NCI-H128 (cell line): ENCODE measurements around the gene EFNB2.

ENCODE experiments used
- DNase-seq: peaks from one replicate; lab custom pipeline; 2025; ENCODE audit not compliant: unreplicated experiment; lab: John Stamatoyannopoulos, UW

EFNB2 gene

DNA sequence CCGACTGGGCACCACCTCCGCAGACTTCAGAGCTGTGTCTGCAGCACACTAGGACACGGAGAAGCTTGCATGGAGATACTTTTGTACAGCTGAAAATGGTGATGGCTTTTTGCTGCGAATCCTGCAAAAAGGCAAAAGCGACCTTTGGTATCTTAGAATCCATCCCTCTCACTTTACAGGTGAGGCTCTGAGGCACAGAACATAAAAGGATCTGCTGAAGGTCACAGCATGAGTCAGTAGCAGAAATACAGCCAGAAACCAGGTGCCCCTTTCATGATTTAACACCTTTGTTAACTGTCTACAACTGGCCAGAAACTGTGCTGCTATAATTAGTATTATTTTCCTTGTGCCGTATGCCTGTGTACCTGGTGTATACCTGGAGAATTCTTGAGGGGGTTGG, 48.3 kb downstream of the EFNB2 start:
- no peak for DNase-seq

DNA sequence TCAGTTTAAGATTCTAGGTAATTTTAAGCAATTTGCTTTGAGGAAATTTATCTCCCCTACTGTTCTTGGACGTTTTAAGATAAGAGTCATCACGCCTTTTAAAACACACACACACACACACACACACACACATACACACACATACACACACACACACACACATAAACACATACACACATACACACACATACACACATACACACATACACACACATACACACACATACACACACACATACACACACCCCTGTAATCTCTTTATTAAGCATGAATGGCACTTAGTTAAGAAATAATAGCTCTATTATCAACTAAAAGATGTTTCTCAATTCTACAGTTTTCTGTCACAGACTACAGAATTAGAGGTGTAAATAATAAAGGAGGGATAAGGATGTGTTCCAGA, 49.2 kb downstream of the EFNB2 start:
- no peak for DNase-seq

DNA sequence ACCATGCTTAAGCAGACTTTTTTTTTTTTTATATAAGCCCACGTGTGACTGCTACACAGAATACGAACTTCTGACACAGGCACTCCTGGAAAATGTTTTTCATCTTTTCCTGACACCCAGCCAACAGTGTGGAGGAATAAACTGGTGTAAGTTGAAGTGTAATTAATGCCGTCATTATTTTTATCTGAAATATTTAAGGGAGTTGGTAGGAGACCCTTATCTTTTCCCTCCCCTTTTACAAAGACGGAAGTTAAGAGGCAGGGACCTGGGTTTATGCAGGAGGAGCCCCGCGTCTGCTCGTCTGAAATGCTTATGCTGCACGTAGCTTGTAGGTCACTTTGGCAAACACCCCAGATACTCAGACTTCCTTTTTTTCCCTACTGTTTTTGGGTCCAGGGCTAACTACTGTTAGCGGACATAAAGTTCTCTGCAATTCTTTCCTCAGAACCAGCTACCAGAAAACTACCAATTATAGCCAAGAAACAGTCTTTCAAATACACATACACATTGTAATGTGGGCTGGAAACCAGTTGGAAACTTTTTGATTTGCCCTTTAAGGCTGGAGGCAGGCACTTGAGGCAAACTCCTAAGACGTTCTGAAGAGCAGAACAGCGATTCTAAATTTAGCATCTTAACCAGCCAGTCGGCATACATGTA, 50.8 kb downstream of the EFNB2 start:
- no peak for DNase-seq

DNA sequence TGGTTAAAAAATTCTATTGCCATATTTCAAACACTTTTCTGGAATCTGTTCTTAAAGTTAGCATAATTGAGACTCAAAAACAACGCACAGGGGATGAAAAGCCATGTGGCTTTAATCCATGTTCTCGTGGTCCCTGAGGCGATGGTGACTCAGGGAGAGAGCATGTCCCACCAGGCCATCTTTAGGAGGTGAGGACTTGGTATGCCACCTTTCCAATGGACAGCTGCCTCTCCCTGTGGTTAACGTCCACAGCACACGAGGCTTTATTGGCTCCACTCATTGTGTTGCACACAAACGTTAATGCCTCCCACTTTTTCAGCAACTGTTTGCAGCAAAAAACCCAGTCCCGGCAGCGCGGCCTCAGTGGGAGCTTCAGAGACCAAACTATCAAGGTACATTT, 51.4 kb downstream of the EFNB2 start:
- no peak for DNase-seq

DNA sequence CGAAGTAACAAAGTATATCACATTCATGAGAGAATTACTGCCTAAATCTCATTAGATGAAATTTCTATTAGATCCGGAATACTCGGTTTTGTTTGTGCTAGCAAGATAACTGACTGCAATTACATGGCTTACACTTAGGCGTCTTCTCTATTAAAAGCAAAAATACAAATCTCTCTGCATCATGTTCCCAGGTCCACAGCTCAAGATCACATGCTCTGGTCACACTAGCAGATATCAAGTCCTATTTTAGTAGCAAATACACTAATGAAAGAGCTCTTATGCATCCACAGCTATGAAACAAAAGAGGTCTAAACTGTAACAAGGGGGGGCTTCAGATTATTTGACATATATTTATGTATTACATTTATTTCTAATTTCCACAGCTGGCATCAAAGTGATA, 53.5 kb downstream of the EFNB2 start:
- no peak for DNase-seq

DNA sequence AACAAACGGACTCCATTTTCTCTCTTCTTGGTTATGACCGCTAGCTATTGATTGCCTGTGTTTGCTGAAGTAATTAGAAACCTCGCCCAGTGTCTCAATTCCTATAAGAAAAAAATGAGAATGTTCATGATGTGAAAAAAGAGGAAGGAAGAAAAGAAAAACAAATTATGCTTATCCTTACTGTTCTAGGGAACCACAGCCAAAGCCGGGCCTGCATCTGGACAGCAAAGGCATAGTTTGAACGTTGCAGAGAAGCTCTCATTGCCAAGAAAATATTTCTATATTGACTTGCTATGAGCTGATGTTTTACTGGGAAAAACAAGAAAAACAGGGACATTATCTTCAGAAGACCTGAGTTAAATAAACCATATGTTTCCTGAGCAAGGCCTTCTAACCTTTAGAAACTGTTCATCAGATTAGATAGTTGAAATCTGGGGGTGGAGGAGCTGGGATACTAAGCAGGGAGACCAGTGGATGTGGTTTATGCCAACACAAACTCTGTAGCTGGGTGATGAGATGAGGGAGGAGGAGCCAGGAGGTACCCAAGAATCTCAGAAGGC, 55.0 kb downstream of the EFNB2 start:
- DNase-seq = no peak

DNA sequence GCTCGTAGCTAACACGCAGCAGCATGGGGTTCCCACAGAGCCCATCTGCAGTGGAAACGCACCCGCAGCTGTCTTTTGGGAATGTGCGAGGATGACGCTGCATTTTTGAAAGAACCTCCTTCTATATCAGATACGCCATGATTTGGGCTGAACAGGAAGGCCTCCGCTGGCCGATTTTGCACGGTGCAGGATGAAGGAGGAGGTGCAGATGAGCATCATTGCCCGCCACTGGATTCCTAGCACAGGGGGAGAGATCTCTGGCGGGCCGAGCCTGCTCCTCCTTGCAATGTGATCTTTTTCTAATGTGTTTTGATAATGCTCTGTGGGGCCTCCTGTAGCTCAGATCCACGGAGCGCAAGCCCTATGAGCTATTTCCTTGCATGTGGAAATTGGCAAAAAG, 55.5 kb downstream of the EFNB2 start:
- DNase-seq = no peak

DNA sequence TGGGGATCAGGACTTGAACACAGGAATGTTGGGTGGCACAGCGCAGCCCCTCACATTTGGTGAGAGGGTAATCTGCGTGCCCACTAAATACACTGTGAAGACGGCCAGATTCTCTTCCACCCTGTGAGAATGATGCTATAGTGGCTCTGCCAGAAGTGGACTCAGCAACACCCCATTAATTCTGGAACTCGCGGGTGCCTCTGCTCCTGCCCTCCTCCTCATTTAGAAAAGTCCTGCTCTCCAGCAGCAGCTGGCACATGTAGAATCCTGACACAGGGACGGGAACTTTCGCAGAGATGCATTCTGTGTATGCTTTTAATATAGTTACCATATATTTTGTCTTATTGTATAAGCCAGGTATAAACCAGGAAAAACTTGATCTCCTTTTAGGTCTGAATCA, 57.3 kb downstream of the EFNB2 start:
- no peak for DNase-seq

DNA sequence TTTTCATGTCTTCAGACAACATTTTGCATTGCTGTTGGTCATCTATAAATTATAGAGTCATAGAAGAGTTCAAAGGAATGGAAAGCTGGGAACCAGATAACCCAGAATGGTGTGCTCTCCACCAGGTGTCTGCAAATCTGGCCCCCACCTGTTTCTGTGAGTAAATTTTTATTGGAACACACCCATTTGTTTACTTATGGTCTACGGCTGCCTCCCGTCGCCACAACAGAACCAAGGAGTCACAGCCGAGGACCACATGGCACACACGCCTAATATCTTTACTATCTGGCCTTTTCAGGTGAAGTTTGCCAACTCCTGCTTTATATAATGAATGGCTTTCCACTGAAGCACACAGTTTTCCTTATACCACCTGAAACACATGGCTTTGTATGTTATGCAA, 58.2 kb downstream of the EFNB2 start:
- DNase-seq = no peak

DNA sequence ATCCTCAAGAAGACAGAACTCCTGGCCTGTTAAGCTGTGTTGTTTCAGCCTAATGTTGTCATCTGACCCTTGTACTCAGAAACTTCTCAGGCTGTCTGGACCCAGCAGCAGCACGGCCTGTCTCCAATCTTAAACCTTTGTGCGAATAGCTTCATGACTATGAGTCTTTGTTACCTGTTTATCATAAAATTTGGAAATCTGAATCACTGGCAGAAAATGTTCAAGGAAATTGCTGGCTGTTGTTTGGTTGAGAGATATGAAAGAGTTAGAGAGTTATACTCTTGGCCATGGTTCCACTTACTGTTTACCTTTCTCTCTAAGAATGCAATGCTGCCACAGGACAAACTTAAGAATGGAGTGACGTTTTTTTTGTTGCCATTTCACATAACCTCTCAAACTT, 59.6 kb downstream of the EFNB2 start:
- DNase-seq = no peak

DNA sequence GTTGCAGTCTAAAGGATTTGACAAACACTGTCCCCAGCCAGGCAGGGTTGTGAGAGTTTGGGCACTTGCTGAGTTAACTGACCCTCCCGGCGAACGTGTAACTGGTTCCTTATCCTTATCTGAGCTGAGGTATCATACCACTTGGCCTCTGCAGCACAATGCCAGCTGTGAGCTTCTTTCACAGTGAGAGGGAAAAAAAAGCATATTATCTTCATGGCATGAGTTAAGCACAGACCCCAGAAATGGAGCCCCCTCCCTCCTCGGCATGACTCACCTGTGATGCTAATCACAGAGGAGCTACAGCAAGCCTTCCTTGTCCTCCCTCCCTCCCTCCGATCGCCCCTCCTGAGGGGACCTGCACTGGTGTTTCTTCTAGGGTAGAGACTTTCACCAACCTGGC, 60.5 kb downstream of the EFNB2 start:
- DNase-seq = no peak

DNA sequence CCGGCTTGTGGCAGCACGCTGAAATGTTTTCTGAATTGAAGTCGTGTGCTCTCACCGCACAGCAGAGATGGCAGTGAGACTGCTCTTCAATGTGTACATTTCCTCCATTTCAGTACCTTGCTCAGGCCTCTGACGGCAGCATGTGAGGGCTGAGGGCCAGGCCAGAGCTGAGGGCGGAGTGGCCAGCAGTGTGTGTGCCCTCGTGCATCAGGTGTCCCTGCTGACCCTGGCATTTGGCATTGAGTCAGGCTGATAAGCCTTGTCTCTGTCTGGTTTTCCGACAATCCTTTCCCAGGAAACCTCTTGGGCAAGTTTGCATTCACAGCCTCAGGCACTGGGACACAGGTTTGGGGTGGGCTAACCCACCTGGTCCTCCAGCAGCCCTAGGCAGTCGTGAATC, 62.3 kb downstream of the EFNB2 start:
- DNase-seq = no peak

DNA sequence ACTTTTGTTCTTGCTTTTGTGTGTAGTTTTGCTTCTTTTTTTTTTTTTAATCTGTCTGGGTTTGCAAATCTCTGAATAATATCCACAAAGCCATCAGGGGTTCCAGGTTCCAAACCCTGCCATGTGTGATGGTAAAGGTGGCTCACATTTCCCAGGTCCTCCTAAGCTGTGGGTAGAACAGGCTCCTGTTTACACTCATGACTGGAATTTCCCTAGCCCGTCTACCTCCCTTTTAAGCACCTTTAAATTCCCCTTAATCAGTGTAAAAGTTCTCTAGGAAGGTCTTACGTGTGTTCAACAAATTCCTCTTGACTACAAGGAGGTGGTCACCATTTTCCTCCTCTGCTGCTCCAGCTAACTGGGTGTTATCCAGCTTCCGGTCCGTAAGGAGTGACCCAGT, 62.8 kb downstream of the EFNB2 start:
- no peak for DNase-seq

DNA sequence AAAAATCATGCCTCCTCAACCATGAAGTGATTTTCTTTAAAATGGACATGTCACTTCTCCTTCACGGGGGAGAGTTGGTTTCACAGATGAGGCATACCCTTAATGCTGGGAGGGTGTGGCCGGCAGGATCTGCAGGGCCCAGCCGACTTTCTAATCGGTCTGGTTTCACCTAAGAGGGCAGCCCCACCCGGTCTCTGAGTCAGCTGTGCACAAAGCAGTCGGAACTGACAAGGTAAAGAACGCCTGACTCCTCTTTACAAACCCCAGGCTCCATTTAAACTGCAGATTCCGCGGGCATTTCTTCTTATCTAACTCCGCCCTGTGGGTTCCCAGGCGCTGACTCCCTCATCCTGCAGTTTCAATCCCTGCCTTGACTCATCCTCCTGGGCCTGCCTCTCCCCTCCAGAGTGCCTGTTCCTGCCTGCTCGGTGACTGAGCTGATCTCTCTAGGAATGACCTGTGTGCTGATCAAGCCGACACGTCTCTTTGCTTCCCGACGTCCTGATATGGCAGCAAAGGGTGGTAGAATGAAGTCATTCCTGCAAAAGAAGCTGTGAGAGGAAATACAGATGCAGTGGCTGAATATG, 63.4 kb downstream of the EFNB2 start:
- DNase-seq = no peak

DNA sequence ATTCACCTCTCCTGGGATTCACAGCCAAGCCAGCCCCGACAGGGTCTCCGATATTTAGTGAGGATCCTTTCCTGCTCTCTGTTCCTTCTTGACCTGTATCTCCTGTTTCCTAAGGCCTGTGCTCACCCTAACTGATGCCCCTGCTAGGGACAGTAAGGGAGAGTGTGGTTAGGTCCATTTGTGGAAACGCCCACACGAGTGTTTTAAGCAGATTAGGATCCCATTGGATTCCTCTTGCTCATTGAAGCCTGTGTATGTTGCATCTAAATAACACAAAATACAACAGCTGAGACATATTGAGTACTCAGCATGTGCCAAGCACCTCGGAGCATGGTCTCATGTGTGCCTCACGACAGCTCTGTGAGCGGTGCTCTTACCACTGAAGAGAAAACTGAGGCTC, 64.9 kb downstream of the EFNB2 start:
- no peak for DNase-seq

DNA sequence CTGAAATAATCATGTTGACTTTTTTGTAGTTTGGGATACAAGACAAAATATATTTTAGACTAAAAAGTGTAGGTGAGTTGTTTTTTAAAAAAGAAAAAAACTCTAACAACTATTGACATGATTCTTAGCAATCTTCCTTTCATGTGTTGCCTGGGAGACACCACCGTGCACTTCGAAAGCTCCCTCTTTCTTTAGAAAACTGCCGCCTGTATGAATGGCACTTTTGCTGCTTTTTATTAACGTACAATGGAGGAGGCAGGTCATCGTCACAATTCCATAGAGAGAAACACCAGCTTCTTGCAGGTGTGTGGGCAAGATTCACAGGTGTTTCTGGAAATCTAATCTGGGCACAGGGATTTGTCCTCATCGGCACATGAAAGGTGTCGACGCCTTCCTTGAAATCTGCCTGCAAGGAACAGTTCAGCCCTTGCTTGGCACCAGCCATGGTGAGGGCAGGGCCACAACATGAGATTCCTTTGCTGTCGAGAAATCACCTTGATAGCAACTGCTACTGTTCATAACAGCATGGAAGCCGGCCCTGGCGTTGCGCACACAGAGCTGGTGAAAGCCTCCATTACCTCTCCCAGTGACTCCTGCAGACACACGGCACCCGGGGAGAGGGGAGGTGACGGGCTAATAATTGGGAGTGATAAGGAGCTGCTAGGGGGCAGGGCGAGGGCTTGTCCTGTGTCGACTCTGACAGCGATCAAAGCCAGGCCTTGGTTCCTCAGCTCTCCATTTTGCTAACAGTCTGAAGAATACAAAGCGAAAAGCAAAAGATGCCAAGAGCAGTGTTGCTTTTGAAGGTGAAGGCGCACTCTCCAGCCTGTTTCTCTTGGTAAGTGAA, 66.5 kb downstream of the EFNB2 start:
- DNase-seq = no peak

DNA sequence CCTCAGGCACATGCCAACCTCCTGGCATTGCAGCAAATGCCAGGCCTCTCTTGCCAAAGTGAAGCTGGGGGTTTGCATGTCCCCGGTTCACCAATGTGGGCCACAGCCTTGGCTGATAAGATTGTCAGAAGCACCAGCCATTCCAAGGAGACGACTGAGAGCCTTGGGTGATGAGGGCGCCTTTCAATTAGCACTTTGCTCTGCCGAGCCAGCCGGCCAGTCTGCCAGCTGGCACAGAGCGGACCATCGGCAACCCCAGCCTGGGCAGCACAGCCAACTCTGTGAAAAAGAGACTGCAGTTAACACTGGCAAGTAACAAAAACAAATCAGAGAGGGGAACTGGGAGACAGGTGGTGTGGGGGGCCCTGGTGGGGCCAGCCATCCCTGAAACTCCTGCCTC, 67.3 kb downstream of the EFNB2 start:
- no peak for DNase-seq

DNA sequence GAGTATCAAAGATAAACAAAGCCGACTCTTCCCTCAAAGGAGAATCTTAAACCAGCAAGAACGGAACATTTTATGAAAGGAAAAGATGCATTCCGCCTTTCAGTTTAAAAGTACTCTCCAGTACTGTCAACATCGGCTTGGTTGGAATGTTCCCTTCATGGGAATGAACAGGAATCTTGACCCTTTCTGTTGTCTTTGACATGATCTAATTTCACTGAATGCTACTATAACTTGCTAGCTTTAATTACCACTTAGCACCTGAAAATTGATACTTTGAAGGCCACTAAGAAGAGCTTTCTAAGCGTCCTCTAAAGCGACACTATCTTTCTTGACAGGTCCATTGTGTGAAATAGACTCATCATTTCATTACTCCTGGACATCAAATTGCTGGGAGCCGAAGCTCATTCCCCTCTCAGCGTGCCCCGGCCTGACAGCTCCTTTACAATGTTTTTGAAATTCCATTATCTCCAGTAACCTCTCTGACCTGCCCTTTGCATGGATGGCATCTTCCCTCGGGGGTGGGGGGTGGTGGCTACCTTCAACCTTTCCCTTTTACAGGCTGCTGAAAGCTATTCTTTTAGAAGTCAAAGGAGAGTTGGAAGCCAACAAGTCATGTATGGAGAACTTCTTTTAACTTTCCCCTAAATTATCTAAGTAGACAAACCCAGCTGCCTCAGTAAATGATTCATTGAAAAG, 67.9 kb downstream of the EFNB2 start:
- no peak for DNase-seq

DNA sequence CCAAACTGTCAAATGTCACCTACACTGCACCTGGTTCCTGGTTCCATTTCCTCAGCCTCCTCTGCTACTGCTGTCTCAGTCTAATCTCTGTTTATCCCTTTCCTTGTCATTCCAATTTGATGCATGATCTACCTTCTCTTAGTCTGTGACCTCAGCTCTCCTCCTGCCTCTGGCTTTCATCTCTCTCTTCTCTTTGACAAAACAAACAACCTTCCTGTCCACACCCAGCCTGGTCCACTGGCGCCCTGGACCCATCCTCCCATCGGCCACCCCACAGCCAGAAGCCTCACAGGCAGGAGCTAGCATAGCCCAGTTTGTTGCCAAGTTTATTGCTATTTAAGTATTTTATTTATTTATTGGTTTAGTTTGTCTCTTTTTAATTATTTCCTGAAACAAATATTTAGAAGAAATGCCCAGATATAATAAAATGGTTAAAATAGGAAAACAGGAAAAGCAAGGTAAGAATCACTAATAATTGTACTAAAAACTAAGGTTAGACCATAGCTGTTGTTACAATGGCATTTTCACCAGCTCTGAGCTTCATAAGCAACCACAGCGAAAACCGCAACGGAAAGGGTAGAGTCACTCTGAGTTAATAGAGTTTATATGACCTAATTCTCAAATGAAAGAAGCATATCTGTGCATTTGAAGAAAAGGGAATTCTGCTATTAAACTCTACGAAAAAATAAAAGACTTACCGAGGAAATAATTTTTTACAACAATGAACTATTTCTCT, 68.6 kb downstream of the EFNB2 start:
- DNase-seq = no peak

DNA sequence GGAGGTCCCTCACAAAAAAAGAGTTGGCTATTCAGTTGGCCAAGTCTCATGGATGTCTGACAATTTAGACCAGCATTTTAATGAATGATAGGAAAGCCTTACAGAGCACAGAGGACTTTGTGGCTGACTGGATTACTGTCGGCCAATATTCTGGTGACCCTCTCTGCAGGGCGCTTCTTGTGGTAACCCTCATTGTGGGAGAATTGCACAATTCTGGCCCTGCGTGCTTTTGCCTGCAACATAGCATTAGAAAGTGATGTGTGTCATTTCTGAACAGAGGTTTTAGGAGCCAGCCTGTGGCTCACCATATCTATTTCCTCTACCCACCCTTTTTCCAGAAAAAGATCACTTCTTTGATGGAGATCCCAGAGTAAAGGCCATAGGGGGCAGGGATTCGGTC, 71.4 kb downstream of the EFNB2 start:
- no peak for DNase-seq

DNA sequence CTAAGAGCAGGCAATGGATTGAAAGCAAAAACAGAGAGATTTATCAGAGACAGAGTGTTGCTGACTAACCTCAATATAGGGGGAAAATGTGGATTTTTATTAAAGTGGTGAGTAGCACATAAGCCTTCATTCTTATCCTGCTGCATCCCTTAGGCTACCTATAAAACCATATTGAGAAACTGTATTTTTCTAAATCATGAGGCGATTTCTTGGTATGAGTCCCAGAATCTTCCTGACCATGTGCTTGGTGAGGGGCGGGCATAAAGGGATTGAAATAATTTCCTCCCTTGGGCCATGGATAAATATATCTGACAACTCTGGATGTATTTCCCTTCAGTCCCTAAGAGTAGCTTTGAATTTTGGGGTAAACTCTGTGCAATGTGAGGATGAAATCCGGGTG, 72.8 kb downstream of the EFNB2 start:
- no peak for DNase-seq
